SU-DHL-6 (cell line): ENCODE results near the gene TPP1.

Source experiments
- H2AFZ ChIP-seq: fragments of 200-600 bp; sonication (generic); 2 replicates; pipeline ENCODE4 v1.6.1; 2014; ENCODE audit warnings: low read depth, mild to moderate bottlenecking, moderate library complexity, mixed read lengths, antibody characterized with exemption, low read length; ENCODE audit not compliant: severe bottlenecking
- H3F3A ChIP-seq: fragments of 200-600 bp; shearing (Covaris generic); 2 replicates; pipeline ENCODE4 v1.6.0; 2016; ENCODE audit warnings: antibody characterized with exemption, mild to moderate bottlenecking; ENCODE audit not compliant: insufficient read depth
- H3K27ac ChIP-seq: fragments of 200-600 bp; sonication (generic); 2 replicates; pipeline ENCODE4 v1.5.1; 2016; ENCODE audit warnings: low read depth, mild to moderate bottlenecking, low read length, moderate library complexity, mixed read lengths
- H3K27me3 ChIP-seq: fragments of 200-600 bp; sonication (generic), shearing (Covaris generic); 2 replicates; pipeline ENCODE4 v1.6.0; 2014; ENCODE audit warnings: mild to moderate bottlenecking, low read length
- H3K36me3 ChIP-seq: fragments of 200-600 bp; sonication (generic); 2 replicates; pipeline ENCODE4 v1.6.1; 2014; ENCODE audit warnings: mild to moderate bottlenecking, low read length, mixed read lengths
- H3K4me2 ChIP-seq: fragments of 300-600, 200-600 bp; shearing (Covaris generic), sonication (generic); 2 replicates; pipeline ENCODE4 v1.6.0; 2014; ENCODE audit warnings: low read length, low read depth, mild to moderate bottlenecking; ENCODE audit not compliant: poor library complexity, severe bottlenecking
- H3K4me3 ChIP-seq: fragments of 200-600 bp; sonication (generic); 2 replicates; pipeline ENCODE4 v1.5.1; 2014; ENCODE audit warnings: antibody characterized with exemption, low read length, mild to moderate bottlenecking, mixed read lengths; ENCODE audit not compliant: insufficient read depth, poor library complexity, severe bottlenecking
- H3K79me2 ChIP-seq: fragments of 200-600 bp; sonication (generic); 2 replicates; pipeline ENCODE4 v1.6.1; 2014; ENCODE audit warnings: mild to moderate bottlenecking, low read length, moderate library complexity; ENCODE audit not compliant: insufficient read depth
- H3K9ac ChIP-seq: fragments of 200-600 bp; sonication (generic); 2 replicates; pipeline ENCODE4 v1.7.0; 2014; ENCODE audit warnings: mild to moderate bottlenecking, low read length
- H3K9me2 ChIP-seq: fragments of 200-600 bp; sonication (generic); replicated peaks from 2 replicates; pipeline ENCODE4 v1.6.1; 2014; ENCODE audit warnings: low read length; ENCODE audit not compliant: insufficient read depth
- H3K9me3 ChIP-seq: fragments of 200-600 bp; sonication (generic); 2 replicates; pipeline ENCODE4 v1.6.1; 2014; ENCODE audit warnings: low read length, mixed read lengths; ENCODE audit not compliant: insufficient read depth
- H4K20me1 ChIP-seq: fragments of 200-600 bp; sonication (generic); 2 replicates; pipeline ENCODE4 v1.6.1; 2014; ENCODE audit warnings: low read depth, mild to moderate bottlenecking, antibody characterized with exemption, low read length, moderate library complexity, mixed read lengths
- CTCF ChIP-seq: fragments of 200-600 bp; sonication (generic); IDR thresholded peaks from one replicate; pipeline ENCODE4 v1.5.1; 2017; ENCODE audit warnings: antibody characterized with exemption, mild to moderate bottlenecking, low read length, moderate library complexity; ENCODE audit not compliant: insufficient read depth, poor library complexity, severe bottlenecking
- EZH2phosphoT487 ChIP-seq: fragments of 200-600 bp; sonication (generic), shearing (Covaris generic); conservative IDR thresholded peaks from 2 replicates; pipeline ENCODE4 v1.6.1; 2018; ENCODE audit warnings: mild to moderate bottlenecking, antibody characterized with exemption, low read length, moderate library complexity, mixed read lengths

TPP1 gene

GRCh38 chr11:6646071-6646470 is 26.8 kb upstream of the TPP1 start:
- Histone ChIP-seq H3K4me3 (no peak overlapping the region), H3F3A (no peaks in the 10 kb centered on the region), H3K9me2 (no peaks in the 10 kb centered on the region), H4K20me1 (no peaks in the 10 kb centered on the region), H3K27me3 (no peaks in the 10 kb centered on the region), H2AFZ (no peak overlapping the region), H3K4me2 (no peak overlapping the region), H3K79me2 (no peaks in the 10 kb centered on the region), H3K27ac (no peak overlapping the region), H3K36me3 (no peaks in the 10 kb centered on the region), H3K9me3 (no peaks in the 10 kb centered on the region), H3K9ac (no peak overlapping the region)
- TF ChIP-seq EZH2phosphoT487 = no peak
- TF ChIP-seq CTCF = no peak

DNA sequence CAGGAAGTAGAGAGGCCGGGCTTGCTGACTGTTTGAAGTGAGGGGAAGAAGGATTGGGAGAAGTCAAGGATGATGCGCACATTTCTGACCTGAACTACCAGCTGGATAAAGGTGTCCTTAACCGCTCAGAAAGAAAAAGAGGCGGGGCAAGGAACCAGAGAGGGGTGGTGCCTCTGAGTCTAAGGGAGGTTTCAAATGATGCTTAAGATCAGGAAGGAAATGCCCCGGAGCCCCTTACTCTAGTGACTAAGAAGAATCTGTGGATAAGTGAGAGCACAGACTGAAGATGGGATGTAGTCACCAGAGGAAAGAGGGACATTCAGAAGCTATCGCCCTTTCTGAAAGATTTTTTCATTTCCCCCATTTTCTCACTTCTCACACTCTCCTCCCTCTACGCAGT is 23.7 kb upstream of the TPP1 start:
- H3K4me2 ChIP-seq = no peak overlapping the region

DNA sequence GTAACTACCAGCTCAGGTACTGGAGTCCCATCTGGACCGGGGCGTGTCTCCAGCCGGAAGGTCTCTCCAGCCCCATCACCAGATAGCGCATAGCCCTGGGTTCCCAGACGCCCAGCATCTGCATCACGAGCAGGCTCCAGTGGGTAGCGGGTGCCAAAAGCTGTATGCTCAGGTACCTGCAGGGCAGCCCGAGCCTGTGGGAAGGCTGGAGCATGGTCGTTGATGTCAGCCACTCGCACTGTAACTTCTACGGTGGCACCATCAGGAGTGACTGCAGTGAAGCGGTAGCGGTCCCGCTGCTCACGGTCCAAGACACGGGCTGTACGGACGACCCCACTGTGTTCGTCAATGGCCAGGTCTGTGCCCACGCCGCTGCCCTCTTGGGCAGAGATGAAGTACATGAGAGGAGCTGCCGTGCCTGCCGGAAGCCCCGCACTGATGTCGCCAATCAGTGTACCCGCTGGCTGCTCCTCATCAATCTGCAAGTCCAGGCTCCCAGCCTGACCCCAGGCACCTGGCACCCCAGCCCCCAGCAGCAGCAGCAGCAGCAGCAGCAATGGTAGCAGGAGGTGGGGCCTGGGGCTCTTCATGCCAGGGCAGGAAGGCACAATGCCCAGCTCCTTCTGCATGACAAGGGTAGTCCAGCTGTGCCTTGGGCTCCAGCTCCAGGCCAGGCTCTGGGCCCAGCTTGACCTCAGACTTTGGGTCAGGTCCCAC is 21.9 kb upstream of the TPP1 start:
- Histone ChIP-seq H3K79me2 (no peaks in the 10 kb centered on the region), H3K9me2 (no peaks in the 10 kb centered on the region), H2AFZ (no peak overlapping the region), H3K4me2 (no peak overlapping the region), H3F3A (no peaks in the 10 kb centered on the region), H3K4me3 (no peak overlapping the region), H3K27ac (no peak overlapping the region), H3K36me3 (no peaks in the 10 kb centered on the region), H3K9me3 (no peaks in the 10 kb centered on the region), H4K20me1 (no peaks in the 10 kb centered on the region), H3K27me3 (no peaks in the 10 kb centered on the region), H3K9ac (no peak overlapping the region)
- TF ChIP-seq CTCF (no peak), EZH2phosphoT487 (no peak)

More for the DNA sequence above, 23.7 kb upstream of the TPP1 start:
- no peak overlapping the region for H2AFZ ChIP-seq
- no peak overlapping the region for H3K9ac ChIP-seq
- H3F3A ChIP-seq = no peaks in the 10 kb centered on the region
- no peaks in the 10 kb centered on the region for H3K36me3 ChIP-seq
- no peak overlapping the region for H3K27ac ChIP-seq
- H3K79me2 ChIP-seq = no peaks in the 10 kb centered on the region
- no peaks in the 10 kb centered on the region for H3K27me3 ChIP-seq
- H3K9me3 ChIP-seq = no peaks in the 10 kb centered on the region
- H3K4me3 ChIP-seq = no peak overlapping the region
- TF ChIP-seq CTCF = no peak
- no peak for TF ChIP-seq EZH2phosphoT487
- H4K20me1 ChIP-seq = no peaks in the 10 kb centered on the region
- H3K9me2 ChIP-seq = no peaks in the 10 kb centered on the region
